Neural cell (in vitro differentiated cells): ENCODE measurements around the gene CDH16. TPM values are rescaled to one million over a fixed set of nuclear protein-coding genes. Genes with fewer than 3 reads are reported as not detected.

Experiments
- H2AFZ ChIP-seq: fragments of 200-600, 300-800 bp; sonication (generic), shearing (Covaris generic); 2 replicates; pipeline ENCODE4 v1.6.0; 2014; ENCODE audit warnings: low read depth, mild to moderate bottlenecking, antibody characterized with exemption, low read length, moderate library complexity
- H3F3A ChIP-seq: fragments of 200-600 bp; shearing (Covaris generic); 2 replicates; pipeline ENCODE4 v1.6.1; 2016; ENCODE audit warnings: mild to moderate bottlenecking, moderate library complexity, mixed read lengths, antibody characterized with exemption, low read length; ENCODE audit not compliant: insufficient read depth, poor library complexity, severe bottlenecking
- H3K27ac ChIP-seq: fragments of 200-600, 300-800 bp; sonication (generic), shearing (Covaris generic); 2 replicates; pipeline ENCODE4 v1.5.1; 2014; ENCODE audit warnings: mild to moderate bottlenecking, low read length, moderate library complexity
- H3K27me3 ChIP-seq: fragments of 300-800, 200-600 bp; sonication (generic), shearing (Covaris generic); 2 replicates; pipeline ENCODE4 v1.6.0; 2014; ENCODE audit warnings: mild to moderate bottlenecking, low read depth, low read length, moderate library complexity; ENCODE audit not compliant: insufficient read depth
- H3K36me3 ChIP-seq: fragments of 300-800, 200-600 bp; sonication (generic), shearing (Covaris generic); 2 replicates; pipeline ENCODE4 v1.5.1; 2014; ENCODE audit warnings: mild to moderate bottlenecking, antibody characterized with exemption, low read length, moderate library complexity; ENCODE audit not compliant: insufficient read depth
- H3K4me2 ChIP-seq: fragments of 300-800, 200-600 bp; sonication (generic), shearing (Covaris generic); 2 replicates; pipeline ENCODE4 v1.6.0; 2014; ENCODE audit warnings: mild to moderate bottlenecking, low read length
- H3K4me3 ChIP-seq: fragments of 300-800, 200-600 bp; sonication (generic), shearing (Covaris generic); 2 replicates; pipeline ENCODE4 v1.5.1; 2014; ENCODE audit warnings: mild to moderate bottlenecking, low read length, moderate library complexity
- H3K79me2 ChIP-seq: fragments of 200-600 bp; shearing (Covaris generic); replicated peaks from 2 replicates; pipeline ENCODE4 v1.6.0; 2014; ENCODE audit warnings: mild to moderate bottlenecking, low read length, moderate library complexity; ENCODE audit not compliant: insufficient read depth
- H3K9ac ChIP-seq: fragments of 300-800, 200-600 bp; sonication (generic), shearing (Covaris generic); 2 replicates; pipeline ENCODE4 v1.6.1; 2016; ENCODE audit warnings: mild to moderate bottlenecking, low read length, mixed read lengths
- H3K9me2 ChIP-seq: fragments of 200-600 bp; shearing (Covaris generic); 2 replicates; pipeline ENCODE4 v1.6.1; 2016; ENCODE audit warnings: mild to moderate bottlenecking, low read length, mixed read lengths; ENCODE audit not compliant: insufficient read depth
- H3K9me3 ChIP-seq: fragments of 200-600, 300-800 bp; sonication (generic), shearing (Covaris generic); 2 replicates; pipeline ENCODE4 v1.6.1; 2016; ENCODE audit warnings: mild to moderate bottlenecking, mixed run types, low read length, moderate library complexity, mixed read lengths
- H4K20me1 ChIP-seq: fragments of 200-600 bp; shearing (Covaris generic); 2 replicates; pipeline ENCODE4 v1.6.1; 2016; ENCODE audit warnings: mild to moderate bottlenecking, mixed run types; ENCODE audit not compliant: insufficient read depth
- CTCF ChIP-seq: fragments of 450-650 bp; IDR thresholded peaks from 2 replicates; pipeline ENCODE4 v1.5.1; 2014; ENCODE audit warnings: antibody characterized with exemption, mild to moderate bottlenecking, moderate library complexity; ENCODE audit not compliant: poor library complexity, severe bottlenecking
- EP300 ChIP-seq: fragments of 450-650 bp; conservative IDR thresholded peaks from 2 replicates; pipeline ENCODE4 v1.6.1; 2014; ENCODE audit warnings: antibody characterized with exemption, mild to moderate bottlenecking, moderate library complexity; ENCODE audit not compliant: poor library complexity, severe bottlenecking
- EZH2 ChIP-seq: fragments of 200-600, 300-800 bp; shearing (Covaris generic), sonication (generic); IDR thresholded peaks from 2 replicates; pipeline ENCODE4 v1.6.1; 2014; ENCODE audit warnings: antibody characterized with exemption, low read length, borderline replicate concordance, mild to moderate bottlenecking; ENCODE audit not compliant: insufficient read depth, poor library complexity, severe bottlenecking
- MXI1 ChIP-seq: fragments of 450-650 bp; conservative IDR thresholded peaks from 2 replicates; pipeline ENCODE4 v1.6.1; 2014; ENCODE audit warnings: antibody characterized with exemption, mild to moderate bottlenecking; ENCODE audit not compliant: poor library complexity, severe bottlenecking
- POLR2AphosphoS5 ChIP-seq: IDR thresholded peaks from 2 replicates; pipeline ENCODE4 v1.6.1; 2012
- RAD21 ChIP-seq: fragments of 450-650 bp; conservative IDR thresholded peaks from 2 replicates; pipeline ENCODE4 v1.6.1; 2014; ENCODE audit warnings: antibody characterized with exemption, mild to moderate bottlenecking, moderate library complexity
- REST ChIP-seq: IDR thresholded peaks from 2 replicates; pipeline ENCODE4 v1.6.1; 2012; ENCODE audit warnings: borderline replicate concordance
- SMC3 ChIP-seq: fragments of 450-650 bp; conservative IDR thresholded peaks from 2 replicates; pipeline ENCODE4 v1.6.1; 2014; ENCODE audit warnings: antibody characterized with exemption, mild to moderate bottlenecking, moderate library complexity; ENCODE audit not compliant: poor library complexity
- TAF1 ChIP-seq: IDR thresholded peaks from 2 replicates; pipeline ENCODE4 v1.6.1; 2012; ENCODE audit warnings: low read depth
- polyA plus RNA-seq: library from polyadenylated mRNA; depleted of rRNA; stranded (reverse); fragments of >200 nt; gene quantifications from 2 replicates; pipeline ENCODE4 v1.2.3, GENCODE V29; 2014

The CDH16 gene
- polyA plus RNA-seq, 1 donor from 2014 or later: not detected

- Histone ChIP-seq H3K27me3 (no peaks in the 10 kb centered on the region), H4K20me1 (no peaks in the 10 kb centered on the region), H3K36me3 (no peaks in the 10 kb centered on the region), H3K4me3 (no peak overlapping the region), H2AFZ (no peak overlapping the region), H3K4me2 (no peak overlapping the region), H3K9me3 (no peaks in the 10 kb centered on the region), H3K9me2 (no peaks in the 10 kb centered on the region), H3K27ac (no peak overlapping the region), H3K79me2 (no peaks in the 10 kb centered on the region), H3F3A (no peaks in the 10 kb centered on the region), H3K9ac (no peak overlapping the region)
- no peak for TF ChIP-seq REST
- TF ChIP-seq CTCF: no peak
- TF ChIP-seq MXI1: no peak
- no peak for TF ChIP-seq TAF1
- no peak for TF ChIP-seq SMC3
- TF ChIP-seq EZH2: no peak
- TF ChIP-seq POLR2AphosphoS5: no peak
- TF ChIP-seq EP300: no peak
- no peak for TF ChIP-seq RAD21
Measured at GRCh38 chr16:66917741-66918140, 944 bp downstream of the CDH16 start.

- H2AFZ ChIP-seq: no peak overlapping the region
- no peaks in the 10 kb centered on the region for H3K36me3 ChIP-seq
- H3K79me2 ChIP-seq: no peaks in the 10 kb centered on the region
- H3K27ac ChIP-seq: no peak overlapping the region
- H3K9ac ChIP-seq: no peak overlapping the region
- no peaks in the 10 kb centered on the region for H3K9me3 ChIP-seq
- no peak overlapping the region for H3K4me2 ChIP-seq
- no peaks in the 10 kb centered on the region for H4K20me1 ChIP-seq
- H3F3A ChIP-seq: no peaks in the 10 kb centered on the region
- TF ChIP-seq MXI1 (no peak), TAF1 (no peak), REST (no peak), SMC3 (no peak), POLR2AphosphoS5 (no peak), CTCF (no peak), RAD21 (no peak), EP300 (no peak), EZH2 (no peak)
- no peak overlapping the region for H3K4me3 ChIP-seq
- H3K9me2 ChIP-seq: no peaks in the 10 kb centered on the region
- no peaks in the 10 kb centered on the region for H3K27me3 ChIP-seq
Measured at GRCh38 chr16:66916518-66916917, 2.2 kb downstream of the CDH16 start.
